HFF-Myc (cell line): ENCODE data around the gene PAGE1.

ENCODE experiments used
- DNase-seq: peaks from one replicate; pipeline ENCODE4 v3.0.0-alpha.2; 2011; ENCODE audit warnings: low read depth; ENCODE audit errors: extremely low read depth
- H3K4me3 ChIP-seq: replicated peaks from 2 replicates; pipeline ENCODE4 v1.5.1; 2011; ENCODE audit warnings: low read depth, mild to moderate bottlenecking, control low read depth, low read length
- CTCF ChIP-seq: IDR thresholded peaks from 2 replicates; pipeline ENCODE4 v1.5.1; 2012; ENCODE audit warnings: mild to moderate bottlenecking, low read depth, low read length, control low read depth; ENCODE audit errors: missing control alignments

PAGE1 gene

GRCh38 chrX:49712577-49712976, 16.8 kb upstream of the PAGE1 start:
- no peak overlapping the region for H3K4me3 ChIP-seq
- no peak for DNase-seq
- TF ChIP-seq CTCF: no peak

GRCh38 chrX:49710744-49711319, 15.0 kb upstream of the PAGE1 start:
- TF ChIP-seq CTCF: no peak
- no peak for DNase-seq
- no peak overlapping the region for H3K4me3 ChIP-seq

- TF ChIP-seq CTCF: no peak
- H3K4me3 ChIP-seq: no peak overlapping the region
- DNase-seq: no peak
These were observed 9.1 kb upstream of the PAGE1 start for GRCh38 chrX:49704691-49705404.

GRCh38 chrX:49701933-49702332, 6.1 kb upstream of the PAGE1 start:
- no peak for TF ChIP-seq CTCF
- H3K4me3 ChIP-seq: no peak overlapping the region
- DNase-seq: no peak

GRCh38 chrX:49701323-49701722, 5.5 kb upstream of the PAGE1 start:
- no peak for DNase-seq
- TF ChIP-seq CTCF: no peak

GRCh38 chrX:49675075-49675719, 20.6 kb downstream of the PAGE1 start:
- no peak for DNase-seq
- TF ChIP-seq CTCF: no peak
- no peak overlapping the region for H3K4me3 ChIP-seq

More at GRCh38 chrX:49701323-49701722, 5.5 kb upstream of the PAGE1 start:
- no peak overlapping the region for H3K4me3 ChIP-seq
